SH-SY5Y (cell line): ENCODE results near the gene MITF.

ENCODE experiments used
- GATA2 ChIP-seq: IDR thresholded peaks from 2 replicates; pipeline ENCODE4 v1.6.1; 2011; ENCODE audit warnings: mild to moderate bottlenecking, low read depth, low read length
- GATA3 ChIP-seq: IDR thresholded peaks from 2 replicates; pipeline ENCODE4 v1.6.1; 2011; ENCODE audit warnings: low read depth, mild to moderate bottlenecking, low read length, moderate library complexity

The MITF gene

DNA sequence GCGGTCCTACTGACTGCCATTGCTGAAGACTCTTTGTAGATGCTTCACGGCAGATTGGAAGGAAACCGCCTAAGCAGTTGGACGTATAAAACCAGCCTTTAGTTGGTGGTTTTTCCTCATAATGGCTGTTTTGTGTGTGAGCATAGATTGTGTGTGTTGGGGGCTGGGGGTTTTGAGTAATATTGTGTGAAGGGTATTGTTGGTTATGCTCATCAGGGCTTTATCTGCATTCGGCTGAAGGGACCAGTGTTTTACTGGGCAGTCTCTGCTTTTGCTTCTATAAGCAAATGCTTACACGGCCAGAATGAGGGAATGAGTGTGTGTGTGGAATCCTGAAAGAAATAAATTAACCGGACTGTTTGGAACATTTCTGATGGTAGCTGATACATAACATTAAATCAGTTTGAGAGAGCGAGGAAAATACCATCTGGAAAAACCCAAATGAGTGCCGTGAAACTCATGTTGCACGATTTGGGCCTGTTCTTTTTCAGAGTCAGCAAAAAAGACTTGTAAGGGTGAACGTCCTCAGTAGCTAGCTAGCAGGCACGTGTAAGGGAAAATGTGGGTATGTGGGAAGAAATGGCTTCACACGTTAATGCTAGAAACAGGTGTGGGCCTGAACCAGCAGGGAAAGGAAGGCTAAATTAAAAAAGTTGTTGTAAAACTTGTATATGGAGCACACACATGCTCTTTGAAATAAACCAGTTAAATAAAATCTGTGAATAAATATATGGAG is 1.9 kb downstream of the MITF start:
- no peak for TF ChIP-seq GATA2
- no peak for TF ChIP-seq GATA3

DNA sequence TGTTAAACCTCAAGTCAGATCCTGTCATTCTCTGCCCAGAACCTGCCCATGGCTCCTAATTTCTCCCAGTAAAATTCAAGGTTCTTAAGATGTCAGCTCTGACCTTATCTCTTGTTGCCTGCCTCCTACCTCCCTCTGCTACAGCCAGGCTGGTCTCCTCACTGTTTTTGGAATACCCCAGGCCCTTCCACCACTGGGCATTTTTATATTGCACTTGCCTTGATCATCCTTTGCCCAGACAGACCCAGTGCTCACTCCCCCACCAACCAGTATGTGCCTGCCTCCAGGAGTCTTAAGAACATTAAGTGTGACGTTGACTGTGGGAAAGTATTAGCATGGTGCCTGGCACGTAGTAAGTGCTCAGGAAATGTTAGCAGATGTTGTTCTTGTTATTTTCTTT is 3.1 kb downstream of the MITF start:
- TF ChIP-seq GATA2 (no peak), GATA3 (no peak)

DNA sequence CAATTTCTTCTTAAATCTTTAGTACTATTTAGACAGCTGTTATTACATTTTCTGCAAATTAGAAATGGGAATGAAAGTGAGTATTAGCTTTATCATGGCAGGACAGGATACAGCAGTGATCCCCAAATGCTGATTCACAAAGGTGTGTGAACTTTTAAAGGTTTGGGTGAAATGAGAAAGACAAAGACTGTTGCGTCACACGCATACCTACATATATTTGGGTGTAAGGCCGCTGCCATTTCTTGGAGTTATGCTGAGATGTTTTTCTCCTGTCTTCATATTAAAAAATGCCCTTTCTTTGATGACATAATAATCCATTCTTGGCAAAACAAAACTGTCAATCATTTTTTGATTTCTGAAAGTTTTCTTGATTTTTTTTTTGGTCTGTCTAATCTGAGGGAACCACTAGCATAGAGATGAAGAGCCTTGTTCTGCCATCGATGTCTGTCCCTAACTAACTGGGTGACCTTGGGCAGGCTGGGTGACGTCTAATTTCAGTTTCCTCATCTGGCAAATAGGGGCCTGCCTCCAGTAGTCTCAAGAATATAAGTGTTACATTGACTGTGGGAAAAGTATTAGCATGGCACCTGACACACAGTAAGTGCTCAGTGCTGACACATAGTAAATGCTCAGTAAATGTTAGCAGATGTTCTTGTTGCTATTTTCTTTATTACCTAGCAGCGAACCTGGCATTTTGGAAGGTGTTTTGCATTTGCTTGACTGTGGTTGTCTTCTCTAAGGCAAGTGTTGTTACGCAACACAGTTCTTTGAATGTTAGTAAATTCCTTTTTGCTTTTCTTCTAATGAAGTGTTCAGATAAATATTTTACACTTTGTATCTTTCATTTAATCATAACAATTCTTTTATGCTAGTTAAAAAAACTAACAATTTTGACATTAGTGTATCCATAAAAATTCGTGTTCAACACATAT is 5.0 kb downstream of the MITF start:
- no peak for TF ChIP-seq GATA3
- no peak for TF ChIP-seq GATA2

DNA sequence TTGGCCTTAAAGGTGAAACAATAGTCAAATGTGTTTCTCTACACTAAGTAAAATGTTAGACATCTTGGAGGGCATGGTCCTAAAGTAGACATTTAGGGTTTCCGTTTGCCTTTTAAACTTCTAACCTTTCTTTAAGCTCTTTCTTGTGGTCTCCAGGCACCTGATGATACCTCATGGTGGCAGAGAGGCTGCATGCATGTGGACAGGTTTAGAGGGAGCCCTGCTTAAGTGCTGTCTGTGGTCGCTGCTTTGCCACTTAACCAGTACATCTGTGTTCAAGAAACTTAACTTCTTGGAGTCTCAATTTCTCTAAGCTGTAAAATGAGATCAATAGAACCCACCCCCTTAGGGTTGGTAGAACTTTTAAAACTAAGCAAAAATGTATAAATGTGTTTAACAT is 6.2 kb downstream of the MITF start:
- TF ChIP-seq GATA2 (no peak), GATA3 (no peak)

DNA sequence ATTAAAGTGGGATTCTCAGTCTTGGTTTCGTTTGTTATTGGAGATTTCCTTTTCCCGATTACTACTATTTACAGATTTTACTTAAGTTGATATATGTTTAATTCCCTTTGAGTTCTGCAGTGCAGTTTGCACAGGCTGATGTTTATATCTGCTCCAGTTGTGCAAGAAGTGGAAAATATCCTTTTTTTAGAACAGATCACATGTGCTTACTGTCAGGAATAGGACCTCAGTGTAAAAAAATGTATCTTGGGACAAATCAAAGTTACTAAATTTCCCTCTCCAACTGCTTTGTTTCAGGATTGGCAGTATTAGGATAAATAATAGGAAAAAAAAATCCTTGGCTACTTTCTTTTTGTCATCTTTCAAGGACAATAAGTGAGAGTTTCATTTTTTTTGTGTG is 6.9 kb downstream of the MITF start:
- TF ChIP-seq GATA3 (no peak), GATA2 (no peak)

DNA sequence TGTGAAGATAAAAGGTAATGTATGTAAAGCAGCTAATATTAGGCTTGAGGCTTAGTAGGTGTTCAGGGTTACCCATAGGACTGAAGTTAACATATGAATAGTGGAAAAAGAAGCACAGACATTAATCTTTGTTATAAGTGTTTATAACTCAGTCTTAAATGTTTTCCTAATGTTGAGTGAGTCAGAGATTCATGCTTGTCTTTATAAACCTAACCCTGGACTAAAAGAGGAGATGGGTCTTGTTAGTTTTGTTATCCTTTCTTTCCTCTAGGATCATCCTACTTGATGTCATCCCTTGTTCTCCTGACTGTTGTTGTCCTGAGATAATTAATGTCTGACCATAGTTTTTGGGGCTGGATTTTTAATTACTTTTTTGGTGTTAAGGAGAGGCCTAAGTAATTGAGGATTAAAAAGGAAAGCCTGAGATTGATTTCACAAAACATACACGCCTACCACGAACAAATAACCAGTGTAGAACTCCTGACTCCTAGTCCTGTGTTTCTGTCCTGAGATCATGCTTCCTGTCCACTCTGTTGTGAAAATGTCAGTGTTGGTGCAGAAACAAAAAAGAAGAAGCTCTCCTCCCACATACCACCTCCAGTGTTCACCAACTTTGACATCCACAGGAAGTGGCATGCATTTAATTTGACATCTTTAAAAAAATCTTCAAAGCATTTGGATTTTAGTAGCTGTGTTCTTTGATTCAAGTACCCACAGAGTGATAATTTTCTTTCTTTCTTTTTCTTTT is 8.4 kb downstream of the MITF start:
- TF ChIP-seq GATA2 = no peak

DNA sequence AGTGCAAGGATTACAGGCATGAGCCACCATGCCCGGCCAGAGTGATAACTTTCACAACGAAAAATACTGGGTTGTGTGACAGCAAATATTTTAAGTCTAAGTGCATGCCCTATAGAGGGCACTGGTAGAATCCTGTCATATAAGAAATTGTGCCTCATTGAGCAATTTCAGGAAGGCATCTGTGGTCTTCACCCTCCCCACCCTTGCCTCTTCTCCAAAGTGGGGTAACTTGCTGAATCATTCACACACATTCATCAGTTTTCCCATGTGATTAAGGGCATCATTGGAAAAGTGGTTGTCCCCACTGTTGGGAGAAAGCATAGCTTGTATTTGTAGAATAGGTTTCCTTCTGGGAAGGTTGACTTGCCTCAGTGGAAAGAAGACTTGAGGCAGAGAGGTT is 9.2 kb downstream of the MITF start:
- TF ChIP-seq GATA3 (no peak), GATA2 (no peak)

DNA sequence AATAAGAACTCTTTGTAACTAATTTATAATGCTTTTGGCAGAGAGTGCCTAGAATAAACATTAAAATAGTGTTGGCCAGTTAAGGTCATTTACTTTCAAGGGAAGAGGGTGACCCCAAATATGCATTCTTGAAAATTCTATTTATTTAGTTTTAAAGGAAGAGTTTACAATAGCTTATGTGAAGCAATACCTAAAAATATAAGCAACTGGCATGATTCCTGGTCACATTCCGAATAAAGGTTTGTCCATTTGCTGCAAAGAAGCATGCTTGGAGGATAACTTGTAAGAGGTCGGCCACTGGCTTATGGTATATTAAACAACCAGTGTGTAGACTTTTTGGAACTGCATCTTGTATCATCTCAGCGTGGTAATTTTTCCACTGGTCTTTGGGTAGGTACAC is 10.2 kb downstream of the MITF start:
- TF ChIP-seq GATA2 = no peak
- no peak for TF ChIP-seq GATA3

DNA sequence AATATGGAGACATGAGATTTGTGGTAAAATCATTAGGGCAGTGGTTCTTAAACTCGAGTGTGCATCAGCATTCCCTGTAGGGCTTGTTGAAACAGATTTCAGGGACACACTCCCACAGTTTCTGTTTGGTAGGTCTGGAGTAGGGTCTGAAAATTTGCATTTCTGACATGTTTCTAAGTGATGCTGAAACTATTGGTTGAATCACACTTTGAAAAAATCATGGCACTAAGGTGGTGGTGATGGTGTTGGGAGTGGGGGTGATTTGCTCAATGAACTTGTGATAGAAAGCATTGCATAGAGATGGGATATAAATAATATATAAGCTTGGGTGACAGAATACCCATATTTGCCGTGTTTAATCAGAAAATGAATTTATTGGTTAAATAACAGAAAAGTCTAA is 11.3 kb downstream of the MITF start:
- TF ChIP-seq GATA3 (no peak), GATA2 (no peak)

DNA sequence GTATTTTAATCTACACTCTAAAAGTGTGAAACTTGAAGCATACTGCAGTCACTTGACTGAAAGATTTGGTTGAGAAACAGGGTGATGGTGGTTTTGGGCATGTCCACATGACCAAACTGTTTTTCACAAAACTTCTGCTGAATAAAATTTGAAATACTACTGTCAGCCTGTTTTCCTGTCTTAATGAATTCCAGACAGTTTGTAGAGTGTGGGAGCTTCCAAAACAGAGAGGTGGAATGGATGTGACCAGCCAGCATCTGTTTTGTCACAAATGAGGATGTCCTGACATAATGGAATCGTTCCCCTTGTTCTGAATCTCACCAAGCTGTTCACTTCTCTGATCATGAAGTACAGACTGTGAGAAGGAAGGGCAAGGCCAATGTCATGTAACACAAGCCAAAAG is 11.8 kb downstream of the MITF start:
- no peak for TF ChIP-seq GATA3

DNA sequence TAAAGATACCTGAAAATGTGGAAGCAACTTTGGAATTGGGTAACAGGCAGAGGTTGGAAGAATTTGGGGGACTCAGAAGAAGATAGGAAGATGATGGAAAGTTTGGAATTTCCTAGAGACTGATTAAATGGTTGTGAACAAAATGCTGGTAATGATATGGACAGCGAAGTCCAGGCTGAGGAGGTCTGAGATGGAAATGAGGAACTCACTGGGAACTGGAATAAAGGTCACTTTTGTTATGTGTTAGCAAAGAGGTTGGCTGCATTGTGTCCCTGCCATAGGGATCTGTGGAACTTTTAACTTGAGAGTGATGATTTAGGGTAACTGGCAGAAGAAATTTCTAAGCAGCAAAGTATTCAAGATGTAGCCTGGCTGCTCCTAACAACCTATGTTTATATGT is 13.0 kb downstream of the MITF start:
- no peak for TF ChIP-seq GATA2
- TF ChIP-seq GATA3 = no peak

DNA sequence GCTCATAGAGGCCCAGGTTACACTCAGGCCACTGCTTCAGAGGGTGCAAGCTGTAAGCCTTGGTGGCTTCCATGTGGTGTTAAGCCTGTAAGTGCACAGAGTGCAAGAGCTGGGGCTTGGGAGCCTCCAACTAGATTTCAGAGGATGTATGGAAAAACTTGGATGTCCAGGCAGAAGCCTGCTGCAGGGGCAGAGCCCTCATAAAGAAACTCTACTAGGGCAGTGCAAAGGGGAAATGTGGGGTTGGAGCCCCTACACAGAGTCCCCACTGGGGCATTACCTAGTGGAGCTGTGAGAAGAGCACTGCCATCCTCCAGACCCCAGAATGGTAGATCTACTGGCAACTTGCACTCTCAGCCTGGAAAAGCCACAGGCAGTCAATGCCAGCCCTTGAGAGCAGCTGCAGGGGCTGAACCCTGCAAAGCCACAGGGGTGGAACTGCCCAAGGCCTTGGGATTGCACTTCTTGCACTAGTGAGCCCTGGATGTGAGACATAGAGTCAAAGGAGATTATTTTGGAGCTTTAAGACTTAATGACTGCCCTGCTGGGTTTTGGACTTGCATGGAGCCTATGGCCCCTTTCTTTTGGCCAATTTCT is 14.0 kb downstream of the MITF start:
- no peak for TF ChIP-seq GATA3
- no peak for TF ChIP-seq GATA2

DNA sequence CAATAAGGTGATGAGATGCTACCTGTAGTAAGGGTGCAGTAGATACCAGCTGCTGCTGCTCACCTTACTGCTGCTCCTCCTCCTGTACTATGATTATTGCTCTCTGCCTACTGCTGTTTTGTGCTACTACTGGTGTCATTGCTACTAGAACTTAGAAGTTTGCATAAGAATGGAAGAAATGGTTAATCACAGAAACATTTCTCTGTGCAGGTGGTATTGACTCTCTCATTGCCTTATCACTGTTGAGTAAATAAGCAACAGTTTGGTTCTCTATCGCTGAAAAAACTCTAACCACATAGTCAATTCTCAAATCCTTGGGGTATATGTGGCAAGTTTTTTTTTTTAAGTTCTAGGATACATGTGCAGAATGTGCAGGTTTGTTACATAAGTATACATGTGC is 16.5 kb downstream of the MITF start:
- TF ChIP-seq GATA3 = no peak
- no peak for TF ChIP-seq GATA2
